Measurements from ENCODE around the gene BLTP2.
"Not testable (repeated sequence)": the region's sequence is repeated elsewhere in the genome, so short reads cannot be mapped to it uniquely, and the experiment has no call there.

The BLTP2 gene

GRCh38 chr17:28626818-28627217, 18.1 kb downstream of the BLTP2 start:
- no peak for DNase-seq
- TF ChIP-seq GATA1 (IDR thresholded peaks at IDR 0.05; ENCODE audit: low read depth, low read length) (no peak), POLR2A (IDR thresholded peaks at IDR 0.05; ENCODE audit: low read length) (no peak)

DNA sequence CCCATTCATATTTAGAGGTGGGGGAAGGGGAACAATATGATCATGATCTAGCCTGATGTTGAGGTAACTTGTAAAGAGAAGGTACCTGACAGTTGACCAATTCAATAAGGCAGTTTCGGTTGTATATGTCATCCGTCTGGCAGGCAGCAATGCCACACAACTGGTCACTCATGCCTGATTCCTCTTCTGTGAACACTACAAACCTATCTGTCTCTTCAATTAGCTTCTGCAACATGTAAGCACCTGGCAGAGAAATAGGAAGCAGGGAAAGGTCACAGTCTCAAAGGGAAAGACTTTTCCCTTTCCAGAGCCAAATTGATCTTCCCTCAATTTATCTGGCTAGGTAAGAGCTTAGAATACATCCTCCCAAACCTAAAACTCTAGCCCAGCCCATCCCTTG, 20.8 kb downstream of the BLTP2 start:
- TF ChIP-seq GATA1 (IDR thresholded peaks at IDR 0.05; ENCODE audit: low read depth, low read length) (no peak), POLR2A (IDR thresholded peaks at IDR 0.05; ENCODE audit: low read length) (no peak)
- no peak for DNase-seq

- TF ChIP-seq POLR2A (IDR thresholded peaks at IDR 0.05; ENCODE audit: low read length) = no peak
- no peak for DNase-seq
These were observed 21.3 kb downstream of the BLTP2 start for GRCh38 chr17:28623696-28624095.

DNA sequence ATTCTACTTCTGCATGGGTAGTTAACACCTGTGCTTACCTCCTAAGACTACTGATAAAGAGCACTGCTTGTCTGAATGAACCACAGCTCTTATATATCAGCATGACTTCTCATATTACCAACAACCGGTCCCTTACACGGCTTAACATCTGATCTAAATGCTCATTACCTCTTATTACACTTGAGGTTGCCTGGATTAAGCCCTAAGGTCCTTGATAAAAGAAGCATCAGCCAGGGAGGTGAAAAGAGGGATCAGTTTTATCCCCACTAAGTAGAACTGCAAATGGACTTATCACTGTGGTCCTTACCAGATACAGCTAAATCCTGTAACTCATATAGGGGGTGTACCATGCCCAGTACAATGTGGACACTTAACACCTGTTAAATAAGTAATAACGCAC, 22.8 kb downstream of the BLTP2 start:
- TF ChIP-seq GATA1 (IDR thresholded peaks at IDR 0.05; ENCODE audit: low read depth, low read length) (no peak), POLR2A (IDR thresholded peaks at IDR 0.05; ENCODE audit: low read length) (no peak)
- no peak for DNase-seq

- no peak for DNase-seq
These were observed 24.9 kb downstream of the BLTP2 start for GRCh38 chr17:28620010-28620409.

DNA sequence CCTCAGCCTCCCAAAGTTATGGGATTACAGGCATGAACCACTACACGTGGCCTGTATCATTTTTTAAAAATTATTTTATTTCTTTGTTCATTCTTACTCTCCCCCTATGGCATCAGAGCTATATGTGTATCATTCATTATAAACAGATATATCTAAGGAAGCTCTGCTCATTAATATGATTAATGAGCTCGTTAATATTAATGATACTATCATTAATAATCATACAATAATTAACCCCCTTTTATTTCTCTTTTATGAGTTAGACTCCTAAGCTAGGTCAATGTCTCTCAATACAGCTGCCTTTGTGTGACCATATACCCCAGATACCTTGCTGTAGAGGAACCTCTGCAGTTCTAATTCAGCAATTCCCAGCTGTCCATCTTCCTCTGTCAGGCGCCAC, 26.5 kb downstream of the BLTP2 start:
- TF ChIP-seq GATA1 (IDR thresholded peaks at IDR 0.05; ENCODE audit: low read depth, low read length) (no peak), POLR2A (IDR thresholded peaks at IDR 0.05; ENCODE audit: low read length) (no peak)
- DNase-seq = no peak

More at GRCh38 chr17:28620010-28620409, 24.9 kb downstream of the BLTP2 start:
- no peak for TF ChIP-seq POLR2A (IDR thresholded peaks at IDR 0.05; ENCODE audit: low read length)
- no peak for TF ChIP-seq GATA1 (IDR thresholded peaks at IDR 0.05; ENCODE audit: low read depth, low read length)

DNA sequence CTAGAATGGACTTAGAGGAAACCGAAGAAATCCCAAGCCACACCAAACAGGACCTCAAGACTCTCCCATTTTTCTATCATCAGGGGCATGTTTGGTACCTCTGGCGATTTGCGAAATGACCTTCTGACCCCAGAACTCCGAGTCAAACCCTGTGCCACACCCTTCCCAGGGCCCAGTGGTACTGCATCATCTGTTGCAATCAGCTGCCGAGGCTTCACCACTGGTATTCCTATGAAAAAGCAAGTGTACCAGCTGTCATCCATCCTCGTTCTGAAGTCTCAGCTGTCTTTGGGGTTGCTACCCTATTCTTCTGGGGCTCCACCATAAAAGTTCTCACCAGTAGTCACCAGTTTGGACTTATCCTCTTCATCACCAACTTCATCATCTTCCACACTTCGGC, 28.7 kb downstream of the BLTP2 start:
- no peak for DNase-seq
- no peak for TF ChIP-seq POLR2A (IDR thresholded peaks at IDR 0.05; ENCODE audit: low read length)
- TF ChIP-seq GATA1 (IDR thresholded peaks at IDR 0.05; ENCODE audit: low read depth, low read length) = no peak

DNA sequence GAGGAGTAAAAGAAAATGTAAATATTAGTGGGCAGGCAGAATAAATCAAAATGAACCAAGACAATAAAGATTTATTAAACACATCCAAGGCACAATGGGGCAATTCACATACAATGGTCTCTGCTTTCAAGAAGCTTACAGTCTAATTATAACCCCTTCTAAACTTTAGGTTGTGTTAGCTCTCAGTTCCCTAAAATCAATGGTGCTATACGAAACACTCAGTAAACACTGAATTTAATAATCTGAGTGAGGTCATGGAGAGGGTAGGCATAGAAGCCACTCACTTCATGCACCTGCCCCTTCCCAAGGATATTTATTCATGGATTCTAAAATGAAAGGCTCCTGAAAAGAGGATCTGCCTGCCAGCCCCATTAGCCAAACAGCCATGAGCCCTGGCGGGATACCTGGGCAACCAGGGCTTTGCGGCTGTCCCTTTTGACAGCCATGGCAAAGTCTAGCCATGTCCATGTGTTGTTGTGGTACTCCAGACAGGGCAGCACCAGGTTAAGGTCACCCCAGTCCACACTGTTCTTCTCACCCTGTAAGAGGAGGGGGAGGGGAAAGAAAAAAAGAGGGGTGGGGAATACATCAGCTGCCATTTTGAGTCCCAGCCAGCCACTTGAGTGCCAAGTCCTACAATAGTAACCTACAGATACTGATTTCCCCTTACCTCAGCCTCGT, 29.6 kb downstream of the BLTP2 start:
- DNase-seq = no peak
- no peak for TF ChIP-seq POLR2A (IDR thresholded peaks at IDR 0.05; ENCODE audit: low read length)
- TF ChIP-seq GATA1 (IDR thresholded peaks at IDR 0.05; ENCODE audit: low read depth, low read length) = no peak

DNA sequence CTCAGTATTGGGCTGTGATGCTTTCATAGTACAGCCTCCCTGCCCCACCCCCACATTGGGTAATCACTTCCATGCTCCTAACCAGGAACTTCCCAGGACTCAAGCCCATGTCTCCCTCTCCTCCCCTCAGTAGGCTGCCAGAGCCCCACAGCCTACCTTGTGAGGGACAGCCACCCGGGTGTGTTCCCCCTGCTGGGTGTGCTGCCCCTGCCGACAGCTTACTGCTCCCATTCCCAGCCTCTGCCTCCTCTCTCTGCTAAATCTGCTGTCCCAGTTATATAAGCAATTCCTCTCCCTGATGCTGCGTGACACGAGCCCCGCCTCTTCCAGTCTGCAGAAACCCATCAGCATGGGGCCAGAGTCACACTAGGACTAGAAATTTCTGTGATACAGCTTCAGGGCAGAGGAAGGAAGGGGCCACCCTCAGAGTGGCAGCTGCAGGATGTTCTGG, 31.0 kb downstream of the BLTP2 start, which contains the start of gene RSKR:
Gene RSKR (minus strand): TSS at position 255 of the 451 bp plus-strand sequence. CDS start 24 bp downstream, at position 231.
- DNase-seq = no peak
- TF ChIP-seq POLR2A (IDR thresholded peaks at IDR 0.05; ENCODE audit: low read length) = no peak
- no peak for TF ChIP-seq GATA1 (IDR thresholded peaks at IDR 0.05; ENCODE audit: low read depth, low read length)

DNA sequence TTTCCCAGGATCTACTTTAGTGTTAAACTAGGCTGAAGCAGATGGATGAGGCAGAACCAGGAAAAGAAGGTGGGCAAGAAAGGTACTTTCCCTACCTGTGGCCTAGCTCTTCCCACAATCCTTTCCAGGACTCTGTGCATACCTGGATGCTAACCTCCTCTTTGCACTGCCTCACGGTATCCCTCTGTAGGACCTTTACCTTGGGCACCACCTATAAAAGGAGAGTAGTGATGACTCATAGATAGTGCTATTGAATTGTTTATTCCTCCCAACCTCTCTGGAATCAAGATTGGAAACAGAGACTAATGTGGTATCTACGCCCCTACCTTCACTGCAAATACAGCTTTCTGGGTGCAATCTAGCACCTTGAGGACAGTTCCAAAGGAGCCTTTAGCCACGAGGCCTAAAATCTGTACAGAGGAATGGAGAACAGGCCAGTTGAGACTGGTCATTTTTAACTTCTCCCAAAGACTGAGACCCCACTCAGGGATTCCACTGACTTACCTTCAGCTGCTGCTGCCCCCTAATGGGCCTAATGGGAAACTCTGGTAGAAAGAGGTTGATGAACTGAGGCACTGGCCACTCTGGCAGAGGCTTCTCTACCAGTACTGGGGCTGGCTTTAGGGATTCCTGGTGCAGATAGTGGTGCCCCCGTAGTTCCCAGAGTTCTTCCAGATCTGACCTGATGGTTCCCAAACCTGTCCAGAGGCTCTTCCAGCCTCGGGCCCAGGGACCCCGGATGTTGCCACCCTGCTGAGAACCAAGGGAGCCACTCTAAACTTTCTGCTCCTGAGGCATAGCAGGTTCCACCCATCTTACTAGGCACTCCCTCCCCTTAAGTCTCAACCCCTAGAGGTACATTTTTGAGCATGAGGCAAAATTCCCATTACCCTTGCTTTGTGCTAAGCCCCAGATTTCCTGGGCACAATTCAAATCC, 31.8 kb downstream of the BLTP2 start:
- DNase-seq = peak; percentile 32 to 58
- TF ChIP-seq POLR2A (IDR thresholded peaks at IDR 0.05; ENCODE audit: low read length) (no peak), GATA1 (IDR thresholded peaks at IDR 0.05; ENCODE audit: low read depth, low read length) (no peak)

DNA sequence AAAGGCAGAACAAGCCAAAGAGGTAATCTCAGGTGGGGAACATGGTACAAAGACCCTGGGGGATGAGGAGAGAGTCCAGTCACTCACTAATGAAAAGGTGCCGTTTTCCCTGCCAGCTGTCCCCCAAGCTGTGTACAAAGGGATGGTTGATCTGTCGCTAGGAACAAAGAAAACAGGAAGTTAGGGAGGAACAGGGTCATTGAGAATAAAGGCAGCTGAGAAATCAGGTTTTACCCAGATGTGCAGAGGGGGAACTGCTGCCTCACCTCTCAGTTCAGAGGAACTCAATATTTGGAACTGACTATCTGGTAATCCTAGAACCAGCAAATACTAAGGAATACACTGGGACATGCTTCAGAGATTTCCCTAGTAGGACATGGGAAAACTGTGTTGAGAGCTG, 32.4 kb downstream of the BLTP2 start:
- DNase-seq = no peak
- TF ChIP-seq POLR2A (IDR thresholded peaks at IDR 0.05; ENCODE audit: low read length) = no peak
- TF ChIP-seq GATA1 (IDR thresholded peaks at IDR 0.05; ENCODE audit: low read depth, low read length) = no peak

GRCh38 chr17:28610376-28610775, 34.6 kb downstream of the BLTP2 start:
- DNase-seq = peak in 1 of 2 experiments; percentile 10
- TF ChIP-seq GATA1 (IDR thresholded peaks at IDR 0.05; ENCODE audit: low read depth, low read length) = no peak
- TF ChIP-seq POLR2A (IDR thresholded peaks at IDR 0.05; ENCODE audit: low read length) = no peak

DNA sequence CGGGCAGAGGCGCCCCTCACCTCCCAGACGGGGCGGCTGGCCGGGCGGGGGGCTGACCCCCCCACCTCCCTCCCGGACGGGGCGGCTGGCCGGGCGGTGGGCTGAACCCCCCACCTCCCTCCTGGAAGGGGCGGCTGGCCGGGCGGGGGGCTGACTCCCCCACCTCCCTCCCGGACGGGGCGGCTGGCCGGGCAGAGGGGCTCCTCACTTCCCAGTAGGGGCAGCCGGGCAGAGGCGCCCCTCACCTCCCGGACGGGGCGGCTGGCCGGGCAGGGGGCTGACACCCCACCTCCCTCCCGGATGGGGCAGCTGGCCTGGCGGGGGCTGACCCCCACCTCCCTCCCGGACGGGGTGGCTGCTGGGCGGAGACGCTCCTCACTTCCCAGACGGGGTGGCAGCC, 40.9 kb downstream of the BLTP2 start:
- DNase-seq = not testable (repeated sequence)

GRCh38 chr17:28599311-28600184, 45.4 kb downstream of the BLTP2 start:
- peak; percentile 86 to 91 for DNase-seq
- TF ChIP-seq POLR2A (IDR thresholded peaks at IDR 0.05; ENCODE audit: low read length) (peak; percentile 90), GATA1 (IDR thresholded peaks at IDR 0.05; ENCODE audit: low read depth, low read length) (no peak)

Data from erythroblast (primary cell).